WTC11 (cell line): Measurements from ENCODE around the gene ITGAX.

Experiments
- CBFB ChIP-seq: sonication (generic); formaldehyde crosslinking; IDR thresholded peaks from 2 replicates; pipeline ENCODE4 v1.8.1; 2022; ENCODE audit warnings: mild to moderate bottlenecking, low read depth, missing genetic modification reagents
- CREB1 ChIP-seq: sonication (generic); formaldehyde crosslinking; IDR thresholded peaks from 2 replicates; pipeline ENCODE4 v1.8.0; 2023; ENCODE audit warnings: mild to moderate bottlenecking, missing genetic modification reagents
- CTCF ChIP-seq: fragments of 200-600 bp; IDR thresholded peaks from 2 replicates; pipeline ENCODE4 v1.8.0; 2022; ENCODE audit warnings: antibody characterized with exemption
- IRF2 ChIP-seq: sonication (generic); formaldehyde crosslinking; IDR thresholded peaks from 2 replicates; pipeline ENCODE4 v1.8.0; 2022; ENCODE audit warnings: low read depth, missing genetic modification reagents, borderline replicate concordance
- TEAD4 ChIP-seq: sonication (generic); formaldehyde crosslinking; IDR thresholded peaks from 2 replicates; pipeline ENCODE4 v1.8.0; 2022; ENCODE audit warnings: mild to moderate bottlenecking, missing genetic modification reagents
- USF2 ChIP-seq: sonication (generic); formaldehyde crosslinking; IDR thresholded peaks from 2 replicates; pipeline ENCODE4 v1.8.1; 2023; ENCODE audit warnings: mild to moderate bottlenecking, missing genetic modification reagents, moderate library complexity
- ZNF532 ChIP-seq: fragments of 250-450 bp; sonication (Bioruptor Pico); IDR thresholded peaks from 2 replicates; pipeline ENCODE4 v1.9.0; 2021; ENCODE audit warnings: mild to moderate bottlenecking, borderline replicate concordance
- TF ChIP-seq, protein P1 (sequence below): sonication (generic); formaldehyde crosslinking; IDR thresholded peaks from 2 replicates; pipeline ENCODE4 v1.8.1; 2022; ENCODE audit warnings: low read depth, mild to moderate bottlenecking, moderate library complexity, missing genetic modification reagents, borderline replicate concordance
- TF ChIP-seq, protein P2 (sequence below): sonication (generic); formaldehyde crosslinking; IDR thresholded peaks from 2 replicates; pipeline ENCODE4 v1.8.0; 2022; ENCODE audit warnings: mild to moderate bottlenecking, missing genetic modification reagents
- TF ChIP-seq, protein P3 (sequence below): fragments of 250-450 bp; sonication (Bioruptor Pico); IDR thresholded peaks from 2 replicates; pipeline ENCODE4 v1.9.0; 2021; ENCODE audit warnings: moderate library complexity, mild to moderate bottlenecking, inconsistent platforms, borderline replicate concordance

DNA sequence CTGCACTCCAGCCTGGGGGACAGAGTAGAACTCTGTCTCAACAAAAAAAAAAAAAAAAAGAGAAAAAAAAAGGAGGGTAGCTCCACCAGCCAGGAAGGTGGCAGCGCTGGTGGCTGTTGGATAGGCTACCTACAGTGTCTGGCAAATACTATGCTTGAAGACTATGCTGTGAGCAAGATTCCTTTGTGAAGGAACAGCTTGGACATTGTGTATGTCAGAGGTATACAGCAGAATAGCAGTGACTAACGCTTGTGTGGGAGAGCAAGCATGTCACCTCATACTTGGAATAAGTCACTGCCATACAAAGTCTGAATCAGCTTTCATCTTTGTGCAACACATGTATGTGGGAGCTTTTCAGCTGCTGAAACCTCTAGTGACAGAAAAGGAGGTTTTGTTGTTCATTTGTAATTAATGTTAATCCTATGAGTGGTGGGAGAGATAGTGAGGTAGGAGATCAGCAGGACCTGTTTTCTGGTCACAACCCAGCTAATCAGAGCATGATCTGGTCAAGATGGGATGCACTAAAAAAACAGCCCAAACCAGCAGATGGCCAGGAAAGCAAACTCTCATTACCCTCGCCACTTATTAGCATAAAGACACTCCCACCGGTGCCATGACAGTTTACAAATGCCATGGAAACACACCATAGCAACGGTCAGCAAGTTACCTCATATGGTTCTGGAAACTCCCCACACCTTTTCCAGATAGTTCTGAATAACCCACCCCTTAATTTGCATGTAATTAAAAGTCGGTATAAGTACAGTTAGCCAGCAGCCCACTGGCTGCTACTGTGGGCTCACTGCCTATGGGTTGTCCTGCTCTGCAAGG is 31.4 kb downstream of the ITGAX start:
- no peak for TF ChIP-seq TEAD4 (CRISPR knock-in tag)
- TF ChIP-seq CTCF: no peak
- TF ChIP-seq, protein P1, sequence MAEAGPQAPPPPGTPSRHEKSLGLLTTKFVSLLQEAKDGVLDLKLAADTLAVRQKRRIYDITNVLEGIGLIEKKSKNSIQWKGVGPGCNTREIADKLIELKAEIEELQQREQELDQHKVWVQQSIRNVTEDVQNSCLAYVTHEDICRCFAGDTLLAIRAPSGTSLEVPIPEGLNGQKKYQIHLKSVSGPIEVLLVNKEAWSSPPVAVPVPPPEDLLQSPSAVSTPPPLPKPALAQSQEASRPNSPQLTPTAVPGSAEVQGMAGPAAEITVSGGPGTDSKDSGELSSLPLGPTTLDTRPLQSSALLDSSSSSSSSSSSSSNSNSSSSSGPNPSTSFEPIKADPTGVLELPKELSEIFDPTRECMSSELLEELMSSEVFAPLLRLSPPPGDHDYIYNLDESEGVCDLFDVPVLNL (CRISPR knock-in tag): no peak
- TF ChIP-seq USF2 (CRISPR knock-in tag): no peak
- TF ChIP-seq, protein P2, sequence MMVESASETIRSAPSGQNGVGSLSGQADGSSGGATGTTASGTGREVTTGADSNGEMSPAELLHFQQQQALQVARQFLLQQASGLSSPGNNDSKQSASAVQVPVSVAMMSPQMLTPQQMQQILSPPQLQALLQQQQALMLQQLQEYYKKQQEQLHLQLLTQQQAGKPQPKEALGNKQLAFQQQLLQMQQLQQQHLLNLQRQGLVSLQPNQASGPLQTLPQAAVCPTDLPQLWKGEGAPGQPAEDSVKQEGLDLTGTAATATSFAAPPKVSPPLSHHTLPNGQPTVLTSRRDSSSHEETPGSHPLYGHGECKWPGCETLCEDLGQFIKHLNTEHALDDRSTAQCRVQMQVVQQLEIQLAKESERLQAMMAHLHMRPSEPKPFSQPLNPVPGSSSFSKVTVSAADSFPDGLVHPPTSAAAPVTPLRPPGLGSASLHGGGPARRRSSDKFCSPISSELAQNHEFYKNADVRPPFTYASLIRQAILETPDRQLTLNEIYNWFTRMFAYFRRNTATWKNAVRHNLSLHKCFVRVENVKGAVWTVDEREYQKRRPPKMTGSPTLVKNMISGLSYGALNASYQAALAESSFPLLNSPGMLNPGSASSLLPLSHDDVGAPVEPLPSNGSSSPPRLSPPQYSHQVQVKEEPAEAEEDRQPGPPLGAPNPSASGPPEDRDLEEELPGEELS (CRISPR knock-in tag): no peak
- no peak for TF ChIP-seq CREB1
- TF ChIP-seq IRF2 (CRISPR knock-in tag): no peak
- TF ChIP-seq, protein P3, sequence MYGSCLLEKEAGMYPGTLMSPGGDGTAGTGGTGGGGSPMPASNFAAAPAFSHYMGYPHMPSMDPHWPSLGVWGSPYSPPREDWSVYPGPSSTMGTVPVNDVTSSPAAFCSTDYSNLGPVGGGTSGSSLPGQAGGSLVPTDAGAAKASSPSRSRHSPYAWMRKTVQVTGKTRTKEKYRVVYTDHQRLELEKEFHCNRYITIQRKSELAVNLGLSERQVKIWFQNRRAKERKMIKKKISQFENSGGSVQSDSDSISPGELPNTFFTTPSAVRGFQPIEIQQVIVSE (CRISPR knock-in tag): no peak
- no peak for TF ChIP-seq ZNF532 (CRISPR knock-in tag)
- no peak for TF ChIP-seq CBFB (CRISPR knock-in tag)
